Activated naive CD8-positive, alpha-beta T cell treated with anti-CD3 and anti-CD28 coated beads, Interleukin-2, amount 50 U/mL, for 24 hours (primary cell): ENCODE results near the gene ADAT3.

Experiments used
- ATAC-seq: fragments of 150-1000 bp; cut with Tn5 transposase; one replicate; pipeline ENCODE4 v1.10.0; 2021
- DNase-seq: peaks from one replicate; pipeline ENCODE4 v3.0.0; 2021
- H3K27ac Mint-ChIP-seq: one replicate; pipeline ENCODE4 v1.8.0; 2021; ENCODE audit warnings: mild to moderate bottlenecking, mixed read lengths
- H3K27me3 Mint-ChIP-seq: one replicate; pipeline ENCODE4 v1.8.0; 2021; ENCODE audit warnings: mixed read lengths
- H3K36me3 Mint-ChIP-seq: one replicate; pipeline ENCODE4 v1.8.0; 2021; ENCODE audit warnings: low read depth, mixed read lengths
- H3K4me1 Mint-ChIP-seq: one replicate; pipeline ENCODE4 v1.8.0; 2021; ENCODE audit warnings: mixed read lengths
- H3K4me3 Mint-ChIP-seq: one replicate; pipeline ENCODE4 v1.8.0; 2021; ENCODE audit warnings: mild to moderate bottlenecking, moderate library complexity, mixed read lengths
- H3K9me3 Mint-ChIP-seq: one replicate; pipeline ENCODE4 v1.8.0; 2021; ENCODE audit warnings: mixed read lengths

Gene ADAT3

GRCh38 chr19:1863328-1863637 is 41.9 kb upstream of the ADAT3 start, which contains the start of gene KLF16:
Gene KLF16, minus strand, starts transcription at chr19:1863579. Its CDS starts 82 bp downstream, at chr19:1863497.
- Mint-ChIP-seq H3K27ac (peak within 1 kb of the TSS; percentile 92), H3K4me3 (peak within 1 kb of the TSS; percentile 89), H3K9me3 (no peaks in the 10 kb centered on the region), H3K4me1 (peaks cover 40% of the 10 kb centered on the region), H3K27me3 (no peaks in the 10 kb centered on the region), H3K36me3 (peaks cover 6% of the 10 kb centered on the region)
- ATAC-seq (peak; percentile 2), DNase-seq (no peak)

DNA sequence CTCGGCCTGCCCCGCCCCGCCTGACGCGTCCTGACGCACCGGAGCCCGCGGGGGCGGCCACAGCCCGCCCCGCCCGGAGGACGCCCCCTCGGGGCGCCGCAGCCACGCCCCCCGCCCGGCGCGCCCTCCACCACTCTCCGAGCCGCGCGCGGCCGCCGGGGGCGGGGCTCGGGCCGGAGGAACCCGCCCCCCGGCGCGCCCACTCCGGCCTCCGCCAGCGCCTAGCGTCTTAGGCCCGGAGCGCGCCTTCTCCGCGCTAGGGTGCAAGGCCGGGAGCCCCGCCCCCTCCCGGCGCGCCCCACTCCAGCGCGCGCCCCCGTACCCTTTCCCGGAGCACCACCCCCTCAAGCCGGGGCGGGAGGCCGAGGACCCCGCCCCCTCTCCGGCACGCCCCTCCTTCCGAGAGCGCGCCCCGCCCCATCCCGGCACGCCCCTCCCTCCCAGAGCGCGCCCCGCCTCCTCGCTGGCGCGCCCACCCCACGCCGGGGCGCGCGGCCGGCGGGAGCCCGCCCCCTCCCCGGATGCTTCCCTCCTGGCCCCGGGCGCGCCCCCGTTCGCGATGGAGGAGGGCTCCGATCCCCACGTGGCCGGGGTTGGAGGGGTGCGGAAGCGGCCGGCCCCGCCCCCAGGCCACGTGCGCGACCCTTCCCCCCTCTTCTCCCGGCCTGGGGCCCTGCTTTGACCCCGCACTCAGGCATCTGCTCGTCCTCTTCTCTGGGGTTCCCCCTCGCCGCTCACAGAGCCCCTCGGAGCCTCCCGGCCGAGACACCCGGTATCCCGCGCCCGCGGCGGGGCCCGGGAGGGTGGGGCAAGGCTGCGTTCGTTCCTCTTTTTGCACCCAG is 41.3 kb upstream of the ADAT3 start:
- Mint-ChIP-seq H3K36me3 (peaks cover 6% of the 10 kb centered on the region), H3K4me1 (peaks cover 35% of the 10 kb centered on the region), H3K27me3 (no peaks in the 10 kb centered on the region), H3K27ac (peak overlapping the region; percentile 49), H3K4me3 (peak overlapping the region; percentile 75), H3K9me3 (no peaks in the 10 kb centered on the region)
- DNase-seq = peak; percentile 96
- peak; percentile 61 for ATAC-seq

DNA sequence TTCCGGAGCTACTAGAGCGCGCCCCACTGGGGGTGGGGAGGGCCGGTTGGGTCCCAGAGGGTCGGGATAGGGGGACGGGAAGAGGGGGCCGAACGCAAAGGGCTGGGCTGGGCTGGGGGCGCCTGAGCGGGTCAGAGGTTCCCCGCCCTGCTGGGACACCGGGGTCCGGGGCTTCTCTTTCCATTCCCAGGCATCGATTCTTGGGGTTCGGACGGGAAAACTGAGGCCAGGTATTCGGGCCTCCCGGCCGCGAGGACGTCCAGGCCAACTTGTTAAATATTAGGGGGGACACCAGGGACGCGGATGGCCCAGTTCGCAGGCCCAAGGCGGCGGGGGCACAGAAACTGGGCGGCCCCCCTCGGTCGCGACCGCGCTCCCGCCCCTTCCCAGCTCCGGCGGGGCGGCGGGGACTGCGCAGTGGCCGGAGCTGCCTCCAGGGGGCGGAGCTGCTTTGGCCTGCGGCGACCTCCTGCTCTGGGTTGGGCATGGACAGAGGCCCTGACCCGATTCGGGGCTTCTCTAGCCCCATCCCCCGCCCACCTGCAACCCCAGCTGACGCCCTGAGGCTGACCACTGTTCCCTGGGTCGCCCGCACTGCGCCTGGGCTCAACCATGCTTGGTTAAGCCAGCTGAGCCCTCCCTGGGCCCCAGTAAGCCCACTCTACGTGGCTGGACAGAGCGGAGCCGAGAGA is 40.6 kb upstream of the ADAT3 start:
- H3K4me1 Mint-ChIP-seq = peaks cover 33% of the 10 kb centered on the region
- peak overlapping the region; percentile 75 for H3K4me3 Mint-ChIP-seq
- H3K36me3 Mint-ChIP-seq = peaks cover 6% of the 10 kb centered on the region
- DNase-seq = peak; percentile 81
- peak; percentile 33 for ATAC-seq
- H3K9me3 Mint-ChIP-seq = no peaks in the 10 kb centered on the region
- H3K27me3 Mint-ChIP-seq = no peaks in the 10 kb centered on the region
- H3K27ac Mint-ChIP-seq = peak overlapping the region; percentile 52

DNA sequence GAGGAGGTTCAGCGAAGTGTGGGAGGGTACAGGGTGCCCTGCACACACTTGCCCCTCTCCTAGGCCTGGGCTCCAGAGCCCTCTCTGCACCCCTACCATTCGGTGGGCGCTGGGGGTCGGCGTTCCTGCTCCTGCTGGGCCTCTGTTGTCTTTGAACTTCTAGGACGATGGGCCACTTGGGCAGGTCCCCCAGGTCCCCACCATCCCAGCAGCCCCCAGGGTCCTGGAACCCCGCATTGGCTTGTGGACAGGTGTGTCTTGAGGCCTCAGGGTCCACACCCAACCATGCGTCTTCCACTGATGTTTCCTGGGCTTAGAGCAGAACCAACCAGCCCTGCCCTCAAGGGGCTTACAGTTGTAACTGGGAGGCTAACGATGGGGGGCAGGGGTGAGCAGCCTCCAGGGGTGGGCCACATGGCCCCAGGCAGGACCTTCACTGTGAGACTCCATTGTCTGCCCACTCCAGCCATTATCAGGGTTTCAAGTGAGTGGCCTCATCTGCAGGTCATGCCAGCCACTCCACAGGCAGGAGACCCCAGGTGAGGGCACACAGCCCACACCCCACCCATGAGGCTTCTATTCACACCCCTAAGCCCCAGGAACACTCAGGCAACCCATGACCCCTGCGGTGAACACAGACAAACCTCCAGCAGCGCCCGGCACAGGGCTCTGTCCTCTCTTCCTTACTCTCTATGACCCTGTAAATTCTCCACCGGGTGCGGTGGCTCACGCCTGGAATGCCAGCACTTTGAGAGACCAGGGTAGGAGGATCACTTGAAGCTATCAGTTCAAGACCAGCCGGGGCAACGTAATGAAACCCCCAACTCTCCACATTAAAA is 39.8 kb upstream of the ADAT3 start:
- H3K4me1 Mint-ChIP-seq = peaks cover 28% of the 10 kb centered on the region
- H3K9me3 Mint-ChIP-seq = no peaks in the 10 kb centered on the region
- peaks cover 6% of the 10 kb centered on the region for H3K36me3 Mint-ChIP-seq

GRCh38 chr19:1866693-1867348 is 38.4 kb upstream of the ADAT3 start:
- Mint-ChIP-seq H3K4me3 (no peak overlapping the region), H3K27ac (no peak overlapping the region), H3K9me3 (no peaks in the 10 kb centered on the region), H3K27me3 (no peaks in the 10 kb centered on the region), H3K36me3 (peaks cover 6% of the 10 kb centered on the region), H3K4me1 (peaks cover 15% of the 10 kb centered on the region)
- no peak for ATAC-seq
- no peak for DNase-seq

More for the DNA sequence above, 39.8 kb upstream of the ADAT3 start:
- no peak for DNase-seq
- no peaks in the 10 kb centered on the region for H3K27me3 Mint-ChIP-seq
- H3K27ac Mint-ChIP-seq = peak overlapping the region; percentile 73
- peak overlapping the region; percentile 75 for H3K4me3 Mint-ChIP-seq
- no peak for ATAC-seq

DNA sequence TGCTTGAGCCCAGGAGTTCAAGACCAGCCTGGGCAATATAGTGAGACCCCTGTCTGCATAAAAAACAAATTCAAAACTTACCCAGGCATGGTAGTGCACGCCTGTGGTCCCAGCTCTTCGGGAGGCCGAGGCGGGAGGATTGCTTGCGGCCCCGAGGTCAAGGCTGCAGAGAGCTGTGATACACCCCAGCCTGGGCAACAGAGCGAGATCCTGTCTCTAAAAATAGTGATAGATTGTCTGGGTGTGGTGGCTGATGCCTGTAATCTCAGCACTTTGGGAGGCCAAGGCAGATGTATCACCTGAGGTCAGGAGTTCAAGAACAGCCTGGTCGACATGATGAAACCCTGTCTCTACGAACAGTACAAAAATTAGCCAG is 37.9 kb upstream of the ADAT3 start:
- H3K9me3 Mint-ChIP-seq = no peaks in the 10 kb centered on the region
- H3K4me3 Mint-ChIP-seq = no peak overlapping the region
- H3K4me1 Mint-ChIP-seq = peaks cover 15% of the 10 kb centered on the region
- no peak for DNase-seq
- peak overlapping the region; percentile 46 for H3K27ac Mint-ChIP-seq
- peaks cover 4% of the 10 kb centered on the region for H3K36me3 Mint-ChIP-seq
- H3K27me3 Mint-ChIP-seq = no peaks in the 10 kb centered on the region
- ATAC-seq = no peak

DNA sequence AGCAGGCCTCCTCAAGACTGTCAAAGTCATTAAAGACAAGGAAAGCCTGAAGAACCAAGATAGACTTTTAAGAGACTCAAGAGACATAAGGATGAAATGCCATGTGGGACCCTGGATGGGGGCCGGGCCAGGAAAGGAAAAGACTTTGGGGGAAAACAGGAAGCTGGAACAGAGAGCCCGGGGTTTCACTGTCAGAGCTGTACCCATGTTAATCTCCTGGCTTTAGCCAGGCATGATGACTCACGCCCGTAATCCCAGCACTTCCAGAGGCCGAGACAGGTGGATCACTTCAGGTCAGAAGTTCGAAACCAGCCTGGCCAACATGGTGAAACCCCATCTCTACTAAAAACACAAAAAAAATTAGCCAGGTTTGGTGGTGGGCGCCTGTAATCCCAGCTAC is 36.2 kb upstream of the ADAT3 start:
- H3K4me3 Mint-ChIP-seq = no peak overlapping the region
- peaks cover 4% of the 10 kb centered on the region for H3K36me3 Mint-ChIP-seq
- no peaks in the 10 kb centered on the region for H3K9me3 Mint-ChIP-seq
- no peak for DNase-seq
- no peak overlapping the region for H3K27ac Mint-ChIP-seq
- H3K4me1 Mint-ChIP-seq = peaks cover 20% of the 10 kb centered on the region
- no peaks in the 10 kb centered on the region for H3K27me3 Mint-ChIP-seq
- no peak for ATAC-seq

DNA sequence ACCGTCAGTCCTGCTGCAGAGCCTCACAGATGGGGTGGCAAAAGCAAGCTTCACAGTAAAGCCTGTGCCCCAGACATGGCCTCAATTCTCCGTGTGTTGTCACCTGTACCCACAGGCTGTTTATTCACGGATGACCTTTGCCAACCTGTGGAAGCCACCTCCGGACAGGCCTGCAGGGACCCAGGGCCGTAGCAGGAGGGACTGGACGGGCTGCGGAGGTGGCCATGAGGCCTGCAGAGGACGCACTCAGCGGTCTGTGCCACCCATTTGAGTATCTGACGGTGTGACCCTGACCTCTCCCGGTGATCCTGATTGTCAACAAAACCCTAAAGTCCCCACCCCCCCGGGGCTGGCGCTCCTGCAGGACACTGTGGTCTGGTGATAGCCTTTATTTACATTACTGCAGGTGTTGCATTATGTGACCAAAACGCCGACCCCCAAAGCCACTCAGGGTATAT is 34.0 kb upstream of the ADAT3 start:
- Mint-ChIP-seq H3K4me3 (no peak overlapping the region), H3K9me3 (no peaks in the 10 kb centered on the region), H3K36me3 (peaks cover 16% of the 10 kb centered on the region), H3K27me3 (no peaks in the 10 kb centered on the region), H3K27ac (no peak overlapping the region), H3K4me1 (peaks cover 24% of the 10 kb centered on the region)
- DNase-seq (no peak), ATAC-seq (no peak)

- no peaks in the 10 kb centered on the region for H3K9me3 Mint-ChIP-seq
- peaks cover 16% of the 10 kb centered on the region for H3K36me3 Mint-ChIP-seq
- DNase-seq (no peak), ATAC-seq (no peak)
- no peak overlapping the region for H3K27ac Mint-ChIP-seq
- H3K4me1 Mint-ChIP-seq = peaks cover 26% of the 10 kb centered on the region
- H3K4me3 Mint-ChIP-seq = no peak overlapping the region
- H3K27me3 Mint-ChIP-seq = no peaks in the 10 kb centered on the region
These were observed 33.6 kb upstream of the ADAT3 start for GRCh38 chr19:1871630-1872029.

- Mint-ChIP-seq H3K4me3 (no peak overlapping the region), H3K4me1 (peaks cover 23% of the 10 kb centered on the region)
- DNase-seq = no peak
These were observed 32.2 kb upstream of the ADAT3 start for GRCh38 chr19:1872807-1873523.

DNA sequence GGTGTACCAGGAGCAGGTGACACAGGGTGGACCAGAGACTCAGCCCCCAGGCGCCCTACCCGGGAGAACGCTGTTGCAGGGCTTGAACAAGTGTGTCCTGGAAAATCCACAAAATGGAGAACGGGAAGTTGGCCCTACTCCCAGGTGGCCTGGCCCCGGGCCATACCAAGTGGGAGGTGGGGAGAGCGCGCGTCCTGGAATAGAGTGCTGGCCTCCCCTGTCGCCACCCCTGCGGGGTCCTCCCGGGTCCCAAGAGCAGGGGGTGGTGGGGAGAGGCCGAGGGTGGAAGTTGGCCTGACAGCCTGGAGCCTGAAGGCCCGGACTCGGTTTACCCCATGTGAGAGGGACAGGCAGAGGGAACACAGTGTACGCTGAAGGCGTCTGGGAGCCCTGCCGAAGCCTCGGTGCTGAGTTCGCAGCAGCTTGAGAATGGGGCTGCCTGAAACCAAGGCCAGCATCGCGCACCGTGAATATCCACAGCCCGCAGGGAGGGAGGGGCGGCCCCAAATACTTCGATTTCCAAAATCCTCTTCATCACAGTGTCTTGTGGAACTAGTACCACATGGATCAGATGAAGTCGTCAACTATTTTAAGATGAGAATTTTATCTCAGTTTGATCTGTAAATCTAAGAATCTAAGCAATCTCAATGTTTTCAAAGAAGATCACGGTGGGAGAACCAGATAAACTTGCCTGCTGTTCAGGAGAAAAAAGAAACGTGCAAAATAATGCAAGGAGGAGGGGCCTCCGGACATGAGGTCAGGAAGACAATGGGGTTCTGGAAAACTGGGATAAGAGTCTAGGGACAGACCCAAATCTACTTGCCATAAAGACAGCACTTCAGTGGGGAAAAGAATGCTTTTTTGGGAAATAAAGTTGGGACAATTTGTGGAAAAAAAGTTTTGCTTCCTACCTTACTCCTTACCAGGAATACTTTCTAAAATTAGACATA is 31.4 kb upstream of the ADAT3 start:
- no peak for ATAC-seq
- peaks cover 23% of the 10 kb centered on the region for H3K4me1 Mint-ChIP-seq
- no peak for DNase-seq
- H3K9me3 Mint-ChIP-seq = no peaks in the 10 kb centered on the region
- H3K4me3 Mint-ChIP-seq = peak overlapping the region; percentile 98
- H3K27me3 Mint-ChIP-seq = no peaks in the 10 kb centered on the region
- H3K27ac Mint-ChIP-seq = peak overlapping the region; percentile 95
- peaks cover 16% of the 10 kb centered on the region for H3K36me3 Mint-ChIP-seq

More at GRCh38 chr19:1872807-1873523, 32.2 kb upstream of the ADAT3 start:
- no peak for ATAC-seq
- Mint-ChIP-seq H3K27ac (no peak overlapping the region), H3K36me3 (peaks cover 16% of the 10 kb centered on the region), H3K27me3 (no peaks in the 10 kb centered on the region), H3K9me3 (no peaks in the 10 kb centered on the region)

DNA sequence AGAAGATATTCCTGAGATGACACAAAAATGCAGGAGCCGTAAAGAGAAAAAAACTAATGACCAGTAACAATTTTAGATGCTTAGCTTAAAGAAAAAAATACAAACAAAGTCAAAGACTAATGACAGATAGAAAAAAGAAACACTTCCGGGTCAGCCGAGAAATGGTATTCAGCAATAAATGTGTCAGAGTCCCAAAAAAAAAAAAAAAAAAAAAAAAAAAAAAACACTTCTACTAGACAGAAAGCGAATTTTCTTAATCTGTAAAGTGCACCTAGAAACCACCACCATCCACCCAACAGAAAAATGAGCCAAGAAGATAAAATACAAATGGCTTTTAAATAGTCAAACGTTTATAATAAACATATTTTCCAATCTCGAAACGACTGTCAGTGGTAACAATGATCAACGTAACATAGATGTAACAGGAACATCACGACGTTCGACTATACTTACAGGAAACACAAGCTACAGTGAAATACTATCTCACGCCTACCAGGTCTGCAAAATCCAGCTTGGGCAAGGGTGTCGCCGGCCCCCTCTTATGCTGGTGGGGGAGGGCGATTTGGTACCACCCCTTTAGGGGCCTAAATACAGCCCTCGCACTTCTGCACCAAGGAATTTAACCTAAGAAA is 30.5 kb upstream of the ADAT3 start:
- no peaks in the 10 kb centered on the region for H3K9me3 Mint-ChIP-seq
- peaks cover 16% of the 10 kb centered on the region for H3K36me3 Mint-ChIP-seq
- H3K4me1 Mint-ChIP-seq = peaks cover 20% of the 10 kb centered on the region
- peak overlapping the region; percentile 95 for H3K27ac Mint-ChIP-seq
- DNase-seq (no peak), ATAC-seq (no peak)
- no peaks in the 10 kb centered on the region for H3K27me3 Mint-ChIP-seq
- peak overlapping the region; percentile 98 for H3K4me3 Mint-ChIP-seq
